ENCODE results near the gene BDKRB1.

DNA sequence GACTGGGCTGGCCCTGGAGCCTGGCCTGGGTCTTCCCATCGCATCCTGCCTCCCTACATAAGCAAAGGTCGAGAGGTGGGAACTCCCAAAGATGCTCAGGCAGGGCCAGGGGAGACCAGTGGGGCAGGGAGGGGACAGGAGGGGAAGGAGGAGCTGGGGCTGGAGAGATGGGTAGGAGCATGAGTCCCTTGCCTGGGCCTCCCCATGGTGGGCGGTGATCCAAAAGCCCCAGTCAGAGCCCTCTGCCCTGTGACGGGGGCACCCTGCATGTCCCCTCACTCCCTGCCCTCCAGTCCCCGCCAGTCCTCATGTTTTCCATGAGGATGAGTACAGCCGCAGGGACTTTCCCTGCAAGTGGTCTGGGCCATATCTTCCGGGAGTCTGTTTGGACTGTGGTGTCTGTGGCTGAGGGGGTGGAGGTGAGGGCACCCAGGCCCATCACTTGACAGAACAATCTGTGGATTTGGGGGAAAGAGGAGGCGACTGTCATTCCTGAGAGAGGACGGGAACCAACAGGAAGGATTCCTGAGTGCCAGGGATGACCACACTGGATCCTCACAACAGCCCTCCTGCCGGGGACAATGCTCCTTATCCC is 42.0 kb upstream of the BDKRB1 start:
- TF ChIP-seq, protein P1, sequence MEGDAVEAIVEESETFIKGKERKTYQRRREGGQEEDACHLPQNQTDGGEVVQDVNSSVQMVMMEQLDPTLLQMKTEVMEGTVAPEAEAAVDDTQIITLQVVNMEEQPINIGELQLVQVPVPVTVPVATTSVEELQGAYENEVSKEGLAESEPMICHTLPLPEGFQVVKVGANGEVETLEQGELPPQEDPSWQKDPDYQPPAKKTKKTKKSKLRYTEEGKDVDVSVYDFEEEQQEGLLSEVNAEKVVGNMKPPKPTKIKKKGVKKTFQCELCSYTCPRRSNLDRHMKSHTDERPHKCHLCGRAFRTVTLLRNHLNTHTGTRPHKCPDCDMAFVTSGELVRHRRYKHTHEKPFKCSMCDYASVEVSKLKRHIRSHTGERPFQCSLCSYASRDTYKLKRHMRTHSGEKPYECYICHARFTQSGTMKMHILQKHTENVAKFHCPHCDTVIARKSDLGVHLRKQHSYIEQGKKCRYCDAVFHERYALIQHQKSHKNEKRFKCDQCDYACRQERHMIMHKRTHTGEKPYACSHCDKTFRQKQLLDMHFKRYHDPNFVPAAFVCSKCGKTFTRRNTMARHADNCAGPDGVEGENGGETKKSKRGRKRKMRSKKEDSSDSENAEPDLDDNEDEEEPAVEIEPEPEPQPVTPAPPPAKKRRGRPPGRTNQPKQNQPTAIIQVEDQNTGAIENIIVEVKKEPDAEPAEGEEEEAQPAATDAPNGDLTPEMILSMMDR (IDR thresholded peaks at IDR 0.05): no peak
- TF ChIP-seq POLR2A (IDR thresholded peaks at IDR 0.05): no peak

All from Peyer's patch (tissue), 4 donors.